Midbrain (tissue), 1 donor: ENCODE measurements around the gene THUMPD1.
"Not testable (repeated sequence)": the region's sequence is repeated elsewhere in the genome, so short reads cannot be mapped to it uniquely, and the experiment has no call there.

Experiments used
- DNase-seq: peaks from one replicate; lab custom pipeline; 2025; lab: John Stamatoyannopoulos, UW

THUMPD1 gene

DNA sequence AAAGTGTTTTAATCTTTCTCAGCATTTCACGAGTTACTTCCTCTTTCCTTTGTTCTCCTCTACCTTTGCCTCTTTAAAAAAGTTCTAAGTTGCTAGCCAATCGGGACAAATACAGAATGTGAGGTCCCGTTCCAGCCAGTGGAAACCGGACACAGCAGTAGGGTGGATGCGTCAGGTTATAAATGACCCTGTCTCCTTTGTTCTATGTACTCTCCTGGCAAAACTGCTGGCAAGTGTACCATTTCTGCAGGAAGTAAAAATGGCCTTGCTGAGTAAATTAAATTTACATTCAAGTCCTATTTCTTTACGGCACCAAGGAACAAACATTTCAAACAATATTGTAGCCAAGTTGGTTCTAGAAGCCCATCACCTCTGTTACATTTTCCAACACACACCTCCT lies 47.5 kb downstream of the THUMPD1 start:
- DNase-seq: not testable (repeated sequence)

DNA sequence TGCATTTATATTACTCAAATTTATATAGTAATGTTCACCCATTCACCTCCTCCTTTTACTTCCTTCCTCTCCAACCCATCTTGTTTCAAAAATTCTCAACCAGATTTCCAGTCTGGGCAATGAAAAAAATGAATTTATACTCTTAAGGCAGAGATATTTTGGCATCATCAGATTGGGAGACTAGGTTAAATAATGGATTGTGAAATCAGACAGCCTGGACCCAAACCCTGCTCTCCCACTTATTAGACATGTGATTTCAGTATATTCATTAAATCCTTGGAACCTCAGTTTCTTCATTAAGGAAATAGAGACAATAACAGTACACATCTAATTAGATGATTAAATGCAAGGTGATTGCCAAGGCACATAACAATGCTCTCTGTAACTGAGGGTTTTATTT lies 52.0 kb downstream of the THUMPD1 start:
- no peak for DNase-seq

DNA sequence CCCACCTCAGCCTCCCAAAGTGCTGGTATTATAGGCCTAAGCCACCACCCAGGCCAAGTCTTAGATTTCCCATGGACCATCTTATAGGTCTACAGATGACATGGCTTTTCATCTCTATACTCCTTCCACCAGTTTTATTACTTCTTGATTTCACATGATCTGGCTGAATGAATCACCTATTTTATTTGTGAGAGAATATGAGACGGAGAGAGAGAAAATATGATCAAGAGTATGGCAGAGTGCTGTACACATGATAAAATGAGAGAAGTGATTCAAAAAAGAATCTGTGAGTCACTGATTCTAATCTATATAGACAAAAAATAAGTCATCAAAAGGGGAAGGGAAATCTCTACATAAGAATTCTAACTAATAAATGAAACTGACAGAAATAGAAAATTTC lies 57.8 kb downstream of the THUMPD1 start:
- DNase-seq: no peak
